Erythroblast (primary cell): ENCODE data around the gene DDX42.
A peak's percentile ranks its signal among the peaks of the same experiment; 100 is the strongest.

Experiments
- GATA1 ChIP-seq: IDR thresholded peaks from 2 replicates; pipeline ENCODE4 v1.6.1; 2011; ENCODE audit warnings: low read depth, mild to moderate bottlenecking, control low read depth, low read length, moderate library complexity
- POLR2A ChIP-seq: IDR thresholded peaks from 2 replicates; pipeline ENCODE4 v1.6.1; 2011; ENCODE audit warnings: mild to moderate bottlenecking, low read length

- TF ChIP-seq POLR2A (peak; percentile 92), GATA1 (no peak)
Measured at GRCh38 chr17:63741408-63742173, 32.4 kb upstream of the DDX42 start, which contains the start of gene STRADA.
